ENCODE data around the gene THAP3.
"Not testable (repeated sequence)": the region's sequence is repeated elsewhere in the genome, so short reads cannot be mapped to it uniquely, and the experiment has no call there.

The THAP3 gene

GRCh38 chr1:6657138-6657537, 32.5 kb downstream of the THAP3 start:
- Histone ChIP-seq H3K27ac (ENCODE audit: low read length, poor library complexity, severe bottlenecking) (no peak overlapping the region), H3K4me1 (ENCODE audit: control insufficient read depth, insufficient read depth, low read depth, low read length) (peaks cover 15% of the 10 kb centered on the region), H3K18ac (ENCODE audit: low read depth in 1 of 2, low read length in 2 of 2) (no peak overlapping the region), H2BK5ac (ENCODE audit: low read depth, low read length, poor library complexity, severe bottlenecking) (no peak overlapping the region), H3K4me3 (ENCODE audit: insufficient read depth in 1 of 2, low read depth in 1 of 2, low read length in 2 of 2) (no peak overlapping the region), H2BK15ac (ENCODE audit: low read depth, poor library complexity, severe bottlenecking) (no peak overlapping the region), H3K36me3 (ENCODE audit: control insufficient read depth in 1 of 2, insufficient read depth in 2 of 2, low read depth in 1 of 2, low read length in 2 of 2) (peaks cover 27 to 33% of the 10 kb centered on the region in 2 experiments), H3K9me3 (ENCODE audit: control insufficient read depth, low read length) (no peaks in the 10 kb centered on the region), H2BK12ac (ENCODE audit: low read length in 2 of 2) (no peak overlapping the region), H3K23ac (ENCODE audit: low read length in 2 of 2) (no peak overlapping the region), H4K8ac (ENCODE audit: low read length) (no peak overlapping the region), H3K9ac (ENCODE audit: low read length) (no peak overlapping the region), H3K4me2 (ENCODE audit: low read length, poor library complexity, severe bottlenecking) (no peak overlapping the region), H2BK120ac (ENCODE audit: low read depth, low read length) (no peak overlapping the region), H3K4ac (ENCODE audit: low read depth in 1 of 2, low read length in 2 of 2) (no peak overlapping the region), H3K79me1 (replicated peaks; ENCODE audit: low read length, poor library complexity, severe bottlenecking) (peaks cover 25% of the 10 kb centered on the region), H2AK5ac (ENCODE audit: low read length, severe bottlenecking) (no peak overlapping the region), H2AFZ (ENCODE audit: low read depth, low read length) (no peak overlapping the region), H3K27me3 (ENCODE audit: control insufficient read depth in 1 of 2, insufficient read depth in 1 of 2, low read length in 2 of 2) (no peaks in the 10 kb centered on the region), H3K14ac (ENCODE audit: low read length in 2 of 2) (no peak overlapping the region), H4K91ac (ENCODE audit: low read length) (no peak overlapping the region)
- WGBS: 97% methylated on average over 6 of the region's 6 CpGs
- DNase-seq: no peak

DNA sequence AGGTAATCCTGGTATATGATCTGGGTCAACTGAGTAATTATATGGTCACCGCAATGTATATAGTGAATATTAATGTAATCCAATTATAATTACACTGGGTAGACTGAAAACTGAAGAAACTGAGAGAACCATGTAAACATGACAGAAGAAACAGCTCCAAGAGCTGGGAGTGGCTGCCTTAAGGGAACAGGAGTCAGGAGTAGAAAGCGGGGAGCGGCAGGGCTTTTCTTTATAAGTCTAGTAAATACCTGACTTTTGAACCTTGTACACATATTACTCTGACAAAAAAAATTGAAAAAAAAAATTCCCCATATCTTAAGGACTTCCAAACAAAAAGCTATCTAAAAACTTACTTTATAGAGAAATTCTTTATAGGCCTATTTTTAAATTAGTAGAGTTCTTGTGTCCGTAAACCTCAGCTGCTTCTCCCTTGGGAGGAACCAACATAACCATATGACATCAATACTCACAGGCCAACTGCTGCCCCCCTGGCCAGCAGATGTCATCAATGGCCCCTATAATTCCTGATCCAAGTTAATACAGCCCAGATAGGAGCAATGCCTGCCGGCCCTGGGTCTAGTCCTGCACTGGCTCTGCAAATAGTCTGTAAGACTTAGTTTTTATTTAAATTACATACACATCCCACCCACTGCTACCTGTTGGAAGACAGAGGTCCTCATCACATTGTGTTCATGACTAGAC, 33.8 kb downstream of the THAP3 start:
- Histone ChIP-seq H3K23ac (ENCODE audit: low read length in 2 of 2) (no peak overlapping the region), H3K18ac (ENCODE audit: low read depth in 1 of 2, low read length in 2 of 2) (no peak overlapping the region), H2BK120ac (ENCODE audit: low read depth, low read length) (no peak overlapping the region), H3K27ac (ENCODE audit: low read length, poor library complexity, severe bottlenecking) (no peak overlapping the region), H3K4me1 (ENCODE audit: control insufficient read depth, insufficient read depth, low read depth, low read length) (peaks cover 7% of the 10 kb centered on the region), H3K4ac (ENCODE audit: low read depth in 1 of 2, low read length in 2 of 2) (no peak overlapping the region), H3K4me3 (ENCODE audit: insufficient read depth in 1 of 2, low read depth in 1 of 2, low read length in 2 of 2) (no peak overlapping the region), H3K9ac (ENCODE audit: low read length) (no peak overlapping the region), H3K9me3 (ENCODE audit: control insufficient read depth, low read length) (no peaks in the 10 kb centered on the region), H2AFZ (ENCODE audit: low read depth, low read length) (no peak overlapping the region), H3K79me1 (replicated peaks; ENCODE audit: low read length, poor library complexity, severe bottlenecking) (peaks cover 31% of the 10 kb centered on the region), H3K27me3 (ENCODE audit: control insufficient read depth in 1 of 2, insufficient read depth in 1 of 2, low read length in 2 of 2) (no peaks in the 10 kb centered on the region), H2BK12ac (ENCODE audit: low read length in 2 of 2) (no peak overlapping the region), H4K8ac (ENCODE audit: low read length) (no peak overlapping the region), H4K91ac (ENCODE audit: low read length) (no peak overlapping the region), H2BK15ac (ENCODE audit: low read depth, poor library complexity, severe bottlenecking) (no peak overlapping the region), H3K14ac (ENCODE audit: low read length in 2 of 2) (no peak overlapping the region), H2AK5ac (ENCODE audit: low read length, severe bottlenecking) (no peak overlapping the region), H3K4me2 (ENCODE audit: low read length, poor library complexity, severe bottlenecking) (no peak overlapping the region), H3K36me3 (ENCODE audit: control insufficient read depth in 1 of 2, insufficient read depth in 2 of 2, low read depth in 1 of 2, low read length in 2 of 2) (peaks cover 19 to 31% of the 10 kb centered on the region in 2 experiments), H2BK5ac (ENCODE audit: low read depth, low read length, poor library complexity, severe bottlenecking) (no peak overlapping the region)
- DNase-seq: no peak
- WGBS: 95% methylated on average over 2 of the region's 5 CpGs

GRCh38 chr1:6660415-6661049, 35.9 kb downstream of the THAP3 start:
- no peak overlapping the region for H3K4ac ChIP-seq (ENCODE audit: low read depth in 1 of 2, low read length in 2 of 2)
- peaks cover 37% of the 10 kb centered on the region for H3K79me1 ChIP-seq (replicated peaks; ENCODE audit: low read length, poor library complexity, severe bottlenecking)
- H3K27me3 ChIP-seq (ENCODE audit: control insufficient read depth in 1 of 2, insufficient read depth in 1 of 2, low read length in 2 of 2): no peaks in the 10 kb centered on the region
- H3K36me3 ChIP-seq (ENCODE audit: control insufficient read depth in 1 of 2, insufficient read depth in 2 of 2, low read depth in 1 of 2, low read length in 2 of 2): peaks cover 29 to 30% of the 10 kb centered on the region in 2 experiments
- no peak overlapping the region for H3K4me3 ChIP-seq (ENCODE audit: insufficient read depth in 1 of 2, low read depth in 1 of 2, low read length in 2 of 2)
- H3K9me3 ChIP-seq (ENCODE audit: control insufficient read depth, low read length): no peaks in the 10 kb centered on the region
- peaks cover 2% of the 10 kb centered on the region for H3K4me1 ChIP-seq (ENCODE audit: control insufficient read depth, insufficient read depth, low read depth, low read length)
- no peak overlapping the region for H3K18ac ChIP-seq (ENCODE audit: low read depth in 1 of 2, low read length in 2 of 2)
- H4K91ac ChIP-seq (ENCODE audit: low read length): no peak overlapping the region
- H2AK5ac ChIP-seq (ENCODE audit: low read length, severe bottlenecking): no peak overlapping the region
- no peak overlapping the region for H3K4me2 ChIP-seq (ENCODE audit: low read length, poor library complexity, severe bottlenecking)
- H4K8ac ChIP-seq (ENCODE audit: low read length): no peak overlapping the region
- no peak overlapping the region for H2AFZ ChIP-seq (ENCODE audit: low read depth, low read length)
- H2BK120ac ChIP-seq (ENCODE audit: low read depth, low read length): no peak overlapping the region
- no peak overlapping the region for H3K23ac ChIP-seq (ENCODE audit: low read length in 2 of 2)
- 98% methylated on average over 5 of the region's 7 CpGs for WGBS
- DNase-seq: no peak
- H2BK15ac ChIP-seq (ENCODE audit: low read depth, poor library complexity, severe bottlenecking): no peak overlapping the region
- H3K9ac ChIP-seq (ENCODE audit: low read length): no peak overlapping the region
- peak overlapping the region; percentile 37 for H3K27ac ChIP-seq (ENCODE audit: low read length, poor library complexity, severe bottlenecking)
- no peak overlapping the region for H2BK5ac ChIP-seq (ENCODE audit: low read depth, low read length, poor library complexity, severe bottlenecking)
- no peak overlapping the region for H3K14ac ChIP-seq (ENCODE audit: low read length in 2 of 2)
- no peak overlapping the region for H2BK12ac ChIP-seq (ENCODE audit: low read length in 2 of 2)

DNA sequence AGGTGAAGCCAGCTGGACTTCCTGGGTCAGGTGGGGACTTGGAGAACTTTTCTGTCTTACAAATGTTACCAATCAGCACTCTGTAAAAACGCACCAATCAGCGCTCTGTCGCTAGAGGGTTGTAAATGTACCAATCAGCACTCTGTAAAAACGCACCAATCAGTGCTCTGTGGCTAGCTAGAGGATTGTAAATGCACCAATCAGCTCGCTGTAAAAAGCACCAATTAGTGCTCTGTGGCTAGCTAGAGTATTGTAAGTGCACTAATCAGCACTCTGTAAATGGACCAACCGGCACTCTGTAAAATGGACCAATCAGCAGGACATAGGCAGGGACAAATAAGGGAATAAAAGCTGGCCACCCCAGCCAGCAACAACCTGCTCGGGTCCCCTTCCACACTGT, 37.8 kb downstream of the THAP3 start:
- not testable (repeated sequence) for H3K4me3 ChIP-seq (ENCODE audit: insufficient read depth in 1 of 2, low read depth in 1 of 2, low read length in 2 of 2); H3K4me2 ChIP-seq (ENCODE audit: low read length, poor library complexity, severe bottlenecking); H3K18ac ChIP-seq (ENCODE audit: low read depth in 1 of 2, low read length in 2 of 2); H3K27ac ChIP-seq (ENCODE audit: low read length, poor library complexity, severe bottlenecking); H2BK120ac ChIP-seq (ENCODE audit: low read depth, low read length); H4K91ac ChIP-seq (ENCODE audit: low read length); H3K4me1 ChIP-seq (ENCODE audit: control insufficient read depth, insufficient read depth, low read depth, low read length); H2BK5ac ChIP-seq (ENCODE audit: low read depth, low read length, poor library complexity, severe bottlenecking); H2BK12ac ChIP-seq (ENCODE audit: low read length in 2 of 2); H3K27me3 ChIP-seq (ENCODE audit: control insufficient read depth in 1 of 2, insufficient read depth in 1 of 2, low read length in 2 of 2); H2BK15ac ChIP-seq (ENCODE audit: low read depth, poor library complexity, severe bottlenecking); H3K9me3 ChIP-seq (ENCODE audit: control insufficient read depth, low read length); H3K23ac ChIP-seq (ENCODE audit: low read length in 2 of 2); H2AK5ac ChIP-seq (ENCODE audit: low read length, severe bottlenecking); H3K14ac ChIP-seq (ENCODE audit: low read length in 2 of 2); H3K9ac ChIP-seq (ENCODE audit: low read length); H3K4ac ChIP-seq (ENCODE audit: low read depth in 1 of 2, low read length in 2 of 2); DNase-seq; H4K8ac ChIP-seq (ENCODE audit: low read length); H2AFZ ChIP-seq (ENCODE audit: low read depth, low read length)
- peaks cover 34 to 45% of the 10 kb centered on the region in 2 experiments for H3K36me3 ChIP-seq (ENCODE audit: control insufficient read depth in 1 of 2, insufficient read depth in 2 of 2, low read depth in 1 of 2, low read length in 2 of 2)
- 97% methylated on average over 7 of the region's 7 CpGs for WGBS
- H3K79me1 ChIP-seq (replicated peaks; ENCODE audit: low read length, poor library complexity, severe bottlenecking): peaks cover 39% of the 10 kb centered on the region
